Suprapubic skin (tissue), 3 donors: ENCODE data around the gene BAIAP2L2.

Experiments used
- POLR2A ChIP-seq, 2 donors: fragments of 450-650 bp; IDR thresholded peaks; one replicate each; pipeline ENCODE4 v1.6.1; 2017; ENCODE audit warnings: antibody characterized with exemption in 2 of 2, mild to moderate bottlenecking in 2 of 2, moderate library complexity in 2 of 2
- TF ChIP-seq, protein P1 (sequence below), 2 donors: fragments of 200-600 bp in 1 of 2; fragments of 450-650 bp in 1 of 2; sonication (generic) in 1 of 2; IDR thresholded peaks; one replicate each; pipeline ENCODE4 v1.5.1; 2016 to 2019; ENCODE audit warnings: antibody characterized with exemption in 2 of 2, mild to moderate bottlenecking in 1 of 2, moderate library complexity in 1 of 2

DNA sequence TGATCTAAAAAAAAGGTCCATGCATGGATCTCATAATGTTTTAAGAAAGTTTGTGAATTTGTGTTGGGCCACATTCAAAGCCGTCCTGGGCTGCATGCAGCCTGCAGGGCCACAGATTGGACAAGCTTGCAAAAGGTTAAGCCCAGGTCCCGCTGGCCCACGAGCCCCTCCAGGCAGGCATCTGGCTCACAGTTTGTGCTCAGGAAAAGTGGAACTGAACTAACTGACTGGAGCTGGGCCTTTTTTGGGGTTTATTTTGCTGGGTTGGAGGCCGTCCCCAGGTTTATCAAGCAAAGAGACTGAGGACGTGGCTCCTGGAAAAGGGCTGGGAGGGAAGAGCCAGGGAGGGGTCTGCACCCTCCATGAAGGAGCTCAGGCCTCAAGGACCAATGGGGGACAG is 32.1 kb upstream of the BAIAP2L2 start:
- TF ChIP-seq, protein P1, sequence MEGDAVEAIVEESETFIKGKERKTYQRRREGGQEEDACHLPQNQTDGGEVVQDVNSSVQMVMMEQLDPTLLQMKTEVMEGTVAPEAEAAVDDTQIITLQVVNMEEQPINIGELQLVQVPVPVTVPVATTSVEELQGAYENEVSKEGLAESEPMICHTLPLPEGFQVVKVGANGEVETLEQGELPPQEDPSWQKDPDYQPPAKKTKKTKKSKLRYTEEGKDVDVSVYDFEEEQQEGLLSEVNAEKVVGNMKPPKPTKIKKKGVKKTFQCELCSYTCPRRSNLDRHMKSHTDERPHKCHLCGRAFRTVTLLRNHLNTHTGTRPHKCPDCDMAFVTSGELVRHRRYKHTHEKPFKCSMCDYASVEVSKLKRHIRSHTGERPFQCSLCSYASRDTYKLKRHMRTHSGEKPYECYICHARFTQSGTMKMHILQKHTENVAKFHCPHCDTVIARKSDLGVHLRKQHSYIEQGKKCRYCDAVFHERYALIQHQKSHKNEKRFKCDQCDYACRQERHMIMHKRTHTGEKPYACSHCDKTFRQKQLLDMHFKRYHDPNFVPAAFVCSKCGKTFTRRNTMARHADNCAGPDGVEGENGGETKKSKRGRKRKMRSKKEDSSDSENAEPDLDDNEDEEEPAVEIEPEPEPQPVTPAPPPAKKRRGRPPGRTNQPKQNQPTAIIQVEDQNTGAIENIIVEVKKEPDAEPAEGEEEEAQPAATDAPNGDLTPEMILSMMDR (IDR thresholded peaks at IDR 0.05), result no peak
- TF ChIP-seq POLR2A (IDR thresholded peaks at IDR 0.05), result no peak
